KOPT-K1 (cell line): ENCODE results near the gene TNFRSF1A.

ENCODE experiments used
- H3K27ac ChIP-seq: fragments of 200-600 bp; sonication (generic); 2 replicates; pipeline ENCODE4 v1.5.1; 2016; ENCODE audit warnings: antibody characterized with exemption, mild to moderate bottlenecking, low read depth, low read length; ENCODE audit not compliant: poor library complexity, severe bottlenecking
- H3K36me3 ChIP-seq: fragments of 200-600 bp; sonication (generic); 2 replicates; pipeline ENCODE4 v1.5.1; 2017; ENCODE audit warnings: antibody characterized with exemption, mild to moderate bottlenecking, low read length, moderate library complexity; ENCODE audit not compliant: insufficient read depth
- H3K9me3 ChIP-seq: fragments of 200-600 bp; sonication (generic); 2 replicates; pipeline ENCODE4 v1.5.1; 2017; ENCODE audit warnings: antibody characterized with exemption, low read length, mild to moderate bottlenecking; ENCODE audit not compliant: insufficient read depth, poor library complexity, severe bottlenecking

Gene TNFRSF1A

DNA sequence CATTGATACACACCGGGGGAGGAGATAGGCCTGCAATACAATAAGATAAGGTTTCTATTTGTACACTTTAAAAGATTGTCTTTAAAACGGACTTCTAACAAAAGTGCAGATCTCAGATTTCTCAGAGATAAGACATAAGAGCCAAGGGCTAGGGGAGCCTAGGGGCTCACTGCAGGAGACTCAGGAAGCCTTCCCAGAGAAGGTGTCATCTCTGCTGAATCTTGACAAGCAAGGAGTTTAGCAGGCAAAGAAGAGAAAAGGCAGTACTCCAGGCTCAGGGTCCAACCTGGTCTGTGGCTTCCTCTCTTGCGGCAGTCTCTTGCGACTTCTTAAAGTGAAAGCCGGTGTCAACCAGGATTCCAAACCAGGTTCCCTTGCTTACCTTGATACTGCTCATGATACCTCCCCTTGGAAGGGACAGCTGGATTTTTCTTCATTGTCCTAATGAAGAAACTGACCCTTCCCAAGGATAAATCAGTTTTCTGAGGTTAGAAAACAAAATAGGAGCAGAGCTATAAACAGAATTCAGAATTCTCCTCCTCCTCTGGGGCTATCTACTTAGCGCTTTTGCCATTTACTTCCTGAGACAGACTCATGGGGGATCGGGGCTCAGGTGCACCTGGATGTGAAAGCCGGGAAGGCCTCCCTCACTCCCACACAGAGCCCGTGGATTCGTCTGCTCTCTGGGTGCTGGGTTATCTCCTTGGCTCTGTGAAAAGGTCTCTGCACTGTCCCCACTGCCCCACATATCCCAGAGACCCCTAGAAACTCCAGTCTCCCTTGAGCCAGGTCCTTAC is 35.2 kb upstream of the TNFRSF1A start:
- peak overlapping the region; percentile 61 for H3K27ac ChIP-seq
- no peaks in the 10 kb centered on the region for H3K9me3 ChIP-seq
- H3K36me3 ChIP-seq, result no peaks in the 10 kb centered on the region

DNA sequence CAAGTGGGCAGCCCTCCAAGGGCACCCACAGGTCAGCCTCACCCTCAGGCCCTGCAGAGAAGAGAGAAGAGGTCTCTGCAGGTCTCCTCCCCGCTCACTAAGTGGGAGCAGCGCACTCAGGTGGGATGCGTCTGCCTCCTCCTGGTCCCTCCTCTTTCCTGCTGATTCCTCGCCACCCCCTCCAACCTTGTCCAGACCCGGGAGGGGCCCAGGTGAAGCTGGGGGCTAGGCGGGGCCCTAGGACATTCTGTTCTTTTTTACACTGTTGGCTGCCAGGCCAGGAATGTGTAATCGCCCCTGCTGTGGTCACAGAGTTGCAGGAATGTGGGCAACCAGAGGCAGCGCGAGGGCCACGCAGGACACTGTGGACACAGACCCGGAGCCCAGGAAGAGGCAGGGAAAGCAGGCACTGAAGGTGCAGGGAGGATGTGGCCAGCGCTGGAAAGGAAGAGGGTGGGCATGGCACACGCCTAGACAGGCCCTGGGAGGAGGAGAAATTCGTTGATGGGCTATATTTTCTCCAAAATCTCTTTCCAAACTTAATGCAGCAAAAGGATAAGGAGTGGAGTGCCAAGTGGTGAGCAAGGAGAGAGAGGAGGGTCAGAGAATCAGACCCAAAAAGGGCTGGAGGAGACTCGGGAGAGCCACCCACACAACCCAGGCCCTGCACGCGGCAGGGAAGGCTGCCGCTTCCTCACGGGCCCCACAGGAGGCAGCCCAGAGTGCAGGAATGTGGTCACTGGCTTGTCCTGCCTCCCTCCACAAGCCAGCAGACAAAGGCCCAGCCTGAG is 34.4 kb upstream of the TNFRSF1A start:
- Histone ChIP-seq H3K9me3 (no peaks in the 10 kb centered on the region), H3K36me3 (no peaks in the 10 kb centered on the region), H3K27ac (peak overlapping the region; percentile 61)

DNA sequence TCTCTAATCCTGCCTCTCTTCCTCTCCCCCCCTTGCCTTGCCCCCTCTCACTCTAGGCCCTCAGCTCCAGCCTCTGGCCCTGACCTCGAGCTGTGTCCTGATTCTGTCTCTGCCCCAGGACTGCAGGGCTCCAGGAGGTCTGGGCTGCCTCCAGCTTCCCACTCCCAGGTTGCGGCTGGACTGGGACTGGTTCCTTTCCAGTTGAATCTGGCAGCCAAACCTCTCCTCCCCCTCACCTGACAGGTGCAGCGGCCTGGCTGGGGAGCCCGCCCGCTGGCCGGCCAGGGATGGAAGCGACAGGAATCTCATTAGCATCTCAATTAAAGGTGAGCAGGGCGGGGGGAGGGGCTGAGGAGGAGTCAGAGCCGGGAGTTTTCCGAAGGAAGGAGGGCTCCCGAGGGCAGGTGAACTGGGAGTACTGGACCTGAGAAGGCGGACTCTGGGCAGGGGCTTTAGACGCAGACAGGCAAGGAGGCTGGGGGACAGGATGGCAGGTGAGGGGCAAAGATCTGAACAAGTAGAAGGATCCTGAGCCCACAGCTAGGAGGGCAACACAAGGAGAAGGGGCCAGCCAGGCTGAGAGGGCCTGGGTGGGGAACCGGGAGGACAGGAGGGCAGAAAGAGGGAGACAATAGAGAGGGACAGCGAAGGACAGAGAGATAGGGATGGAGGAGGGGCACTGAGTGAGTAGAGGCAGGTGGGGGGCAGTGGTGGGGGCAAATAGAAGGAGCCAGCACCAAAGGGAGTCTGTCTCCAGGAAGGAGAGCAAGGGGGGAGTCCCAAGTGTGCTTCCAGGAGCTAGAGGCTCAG is 33.6 kb upstream of the TNFRSF1A start, which contains the start of gene SCNN1A:
SCNN1A (minus strand) TSS at position 295 of the 810 bp plus-strand sequence. CDS start 780 bp downstream, outside the sequence.
- H3K9me3 ChIP-seq, result no peaks in the 10 kb centered on the region
- peak within 1 kb of the TSS; percentile 61 for H3K27ac ChIP-seq
- no peaks in the 10 kb centered on the region for H3K36me3 ChIP-seq

DNA sequence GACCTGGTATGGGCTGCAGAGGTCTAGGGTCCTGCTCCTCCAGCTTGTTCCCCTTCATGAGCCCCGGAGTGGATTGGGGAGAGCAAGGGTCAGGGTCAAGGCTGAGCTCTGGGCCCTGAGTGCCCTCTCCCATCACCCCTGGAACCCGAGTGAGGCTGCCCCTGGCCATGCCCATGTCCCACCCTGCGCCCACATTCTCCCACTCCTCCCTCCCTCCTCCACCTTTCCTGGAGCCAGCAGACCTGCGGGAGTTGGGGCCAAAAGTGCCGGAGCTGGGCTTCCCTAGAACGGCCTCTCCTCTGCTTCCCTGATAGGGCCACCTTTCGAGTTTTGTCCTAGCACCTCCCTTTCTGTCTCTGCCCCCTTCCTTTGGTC is 32.9 kb upstream of the TNFRSF1A start:
- Histone ChIP-seq H3K27ac (no peak overlapping the region), H3K36me3 (no peaks in the 10 kb centered on the region), H3K9me3 (no peaks in the 10 kb centered on the region)

DNA sequence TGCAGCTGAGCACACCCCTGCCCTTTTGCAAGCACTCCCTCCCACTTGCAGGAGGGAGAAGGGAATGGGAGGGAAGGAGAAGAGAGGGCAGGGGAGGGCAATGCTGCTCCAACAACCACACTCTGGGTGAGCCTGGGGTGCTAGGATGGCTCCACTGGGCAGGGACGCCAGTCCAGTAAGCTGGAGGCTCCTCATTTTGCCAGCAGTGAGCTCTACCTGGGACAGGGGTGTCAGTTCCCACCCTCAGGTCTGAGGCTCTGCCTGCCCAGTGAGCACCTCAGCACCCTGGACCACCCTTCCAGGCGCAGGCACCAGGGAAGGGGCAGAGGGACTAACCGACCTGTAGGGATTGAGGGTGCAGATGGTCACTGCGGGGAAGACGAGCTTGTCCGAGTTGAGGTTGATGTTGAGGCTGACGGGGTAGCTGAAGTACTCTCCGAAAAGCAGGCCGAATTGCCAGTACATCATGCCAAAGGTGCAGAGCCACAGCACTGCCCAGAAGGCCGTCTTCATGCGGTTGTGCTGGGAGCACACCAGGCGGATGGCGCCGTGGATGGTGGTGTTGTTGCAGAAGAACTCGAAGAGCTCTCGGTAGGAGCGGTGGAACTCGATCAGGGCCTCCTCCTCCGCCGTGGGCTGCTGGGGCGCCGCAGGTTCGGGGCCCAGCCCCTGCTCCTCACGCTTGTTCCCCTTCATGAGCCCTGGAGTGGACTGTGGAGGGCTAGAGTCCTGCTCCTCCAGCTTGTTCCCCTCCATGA is 32.3 kb upstream of the TNFRSF1A start:
- Histone ChIP-seq H3K36me3 (no peaks in the 10 kb centered on the region), H3K27ac (no peak overlapping the region), H3K9me3 (no peaks in the 10 kb centered on the region)

- Histone ChIP-seq H3K36me3 (no peaks in the 10 kb centered on the region), H3K9me3 (no peaks in the 10 kb centered on the region), H3K27ac (no peak overlapping the region)
Measured at GRCh38 chr12:6373022-6373787, 31.3 kb upstream of the TNFRSF1A start.

GRCh38 chr12:6372403-6373003 is 30.6 kb upstream of the TNFRSF1A start:
- Histone ChIP-seq H3K27ac (no peak overlapping the region), H3K9me3 (no peaks in the 10 kb centered on the region), H3K36me3 (no peaks in the 10 kb centered on the region)

DNA sequence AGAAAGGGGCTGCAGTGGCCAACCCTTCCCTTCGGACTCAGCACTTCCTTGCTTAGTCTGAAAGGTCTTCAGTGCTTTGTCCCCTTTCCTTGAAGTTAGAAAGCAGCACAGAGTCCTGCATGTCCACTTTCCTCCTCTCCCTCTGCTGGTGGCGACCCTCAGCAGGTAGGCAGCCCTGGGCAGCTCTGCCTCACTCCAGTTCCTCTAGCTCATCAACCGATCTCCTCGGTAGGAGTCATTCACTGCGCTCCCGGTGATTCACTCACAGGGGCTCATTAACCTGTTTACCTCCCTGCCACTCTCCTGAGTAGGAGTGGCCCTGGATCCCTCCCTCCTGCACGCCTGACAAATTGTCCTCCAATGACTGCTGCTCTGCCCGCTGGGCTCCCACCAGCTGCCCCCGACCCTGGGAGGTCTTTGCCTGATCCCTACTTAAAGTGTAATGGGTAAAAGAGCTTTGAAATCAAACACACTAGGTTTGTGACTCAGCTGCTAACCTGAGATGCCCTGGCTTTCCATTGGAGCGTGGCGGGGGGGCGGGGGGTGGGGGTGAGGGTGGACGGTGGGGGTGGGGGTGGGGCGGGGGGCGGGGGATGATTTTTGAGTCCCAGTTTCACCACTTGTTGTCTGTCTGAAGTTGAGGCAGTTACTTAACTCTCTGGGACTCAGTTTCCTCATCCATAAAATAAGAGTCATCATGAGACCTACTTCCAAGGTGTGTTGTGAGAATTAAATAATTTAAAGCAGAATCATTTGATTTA is 29.3 kb upstream of the TNFRSF1A start:
- Histone ChIP-seq H3K36me3 (no peaks in the 10 kb centered on the region), H3K27ac (no peak overlapping the region)

DNA sequence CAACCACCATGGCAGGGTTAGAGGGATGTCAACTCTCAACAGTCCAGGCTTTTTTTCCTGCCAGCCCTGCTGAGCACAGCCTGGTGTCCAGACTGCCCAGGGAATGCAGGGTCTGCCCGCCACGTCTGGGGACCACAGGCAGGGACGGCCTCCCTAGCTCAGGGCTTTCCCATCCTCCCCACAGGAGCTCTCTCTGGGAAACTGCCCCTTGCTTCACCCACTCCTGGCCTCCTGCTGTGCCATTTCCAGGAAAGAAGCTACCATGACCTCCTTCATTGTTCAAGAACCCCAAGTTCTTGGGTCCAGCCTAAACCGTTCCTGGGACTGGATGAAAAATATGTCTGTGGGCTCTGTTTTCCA is 28.7 kb upstream of the TNFRSF1A start:
- Histone ChIP-seq H3K27ac (no peak overlapping the region), H3K9me3 (no peaks in the 10 kb centered on the region), H3K36me3 (no peaks in the 10 kb centered on the region)

More for the DNA sequence above, 29.3 kb upstream of the TNFRSF1A start:
- no peaks in the 10 kb centered on the region for H3K9me3 ChIP-seq

GRCh38 chr12:6369916-6370575 is 28.2 kb upstream of the TNFRSF1A start:
- Histone ChIP-seq H3K36me3 (no peaks in the 10 kb centered on the region), H3K9me3 (no peaks in the 10 kb centered on the region), H3K27ac (no peak overlapping the region)

GRCh38 chr12:6368906-6369525 is 27.1 kb upstream of the TNFRSF1A start:
- Histone ChIP-seq H3K36me3 (no peaks in the 10 kb centered on the region), H3K27ac (peak overlapping the region; percentile 20), H3K9me3 (no peaks in the 10 kb centered on the region)
